Measurements from ENCODE around the gene IST1. TPM values are rescaled to one million over a fixed set of nuclear protein-coding genes. Genes with fewer than 3 reads are reported as not detected.

Gene IST1
- total and polyA plus RNA-seq, 10 donors, result 99.0 to 249 (median 213) TPM

GRCh38 chr16:71911121-71911520 is 15.8 kb downstream of the IST1 start:
- no peaks in the 10 kb centered on the region for H3K9me3 ChIP-seq
- no peak overlapping the region for H3K27ac ChIP-seq
- H3K36me3 ChIP-seq, result peaks cover 0 to 64% (median 7%) of the 10 kb centered on the region in 6 donors
- no peak for TF ChIP-seq CTCF (IDR thresholded peaks at IDR 0.05 in 8 of 11, conservative IDR thresholded peaks at IDR 0.05 in 3 of 11)
- no peak for TF ChIP-seq POLR2AphosphoS5 (IDR thresholded peaks at IDR 0.05)
- TF ChIP-seq POLR2A (IDR thresholded peaks at IDR 0.05), result no peak
- WGBS, 5 donors, result 86 to 92% (median 90%) methylated on average over 7 of the region's 7 CpGs
- peaks cover 23 to 100% (median 92%) of the 10 kb centered on the region in 6 donors for H3K4me1 ChIP-seq
- no peak for DNase-seq
- H3K4me3 ChIP-seq, result no peak overlapping the region
- H3K27me3 ChIP-seq (replicated peaks in 1 of 7), result no peaks in the 10 kb centered on the region
- intact Hi-C loops (cut with DNase I; ENCODE audit: low total_unique reads), result no loop called here

GRCh38 chr16:71912534-71913275 is 17.4 kb downstream of the IST1 start:
- H3K36me3 ChIP-seq, result peaks cover 0 to 71% (median 18%) of the 10 kb centered on the region in 6 donors
- H3K9me3 ChIP-seq, result no peaks in the 10 kb centered on the region
- WGBS, 5 donors, result 72 to 86% (median 76%) methylated on average over 6 of the region's 6 CpGs
- intact Hi-C loops (cut with DNase I; ENCODE audit: low total_unique reads), result no loop called here
- H3K27me3 ChIP-seq (replicated peaks in 1 of 7), result no peaks in the 10 kb centered on the region
- no peak for DNase-seq
- H3K27ac ChIP-seq, result peak overlapping the region in 3 of 8 donors; percentile 25 to 41 (median 25)
- no peak for TF ChIP-seq POLR2A (IDR thresholded peaks at IDR 0.05)
- TF ChIP-seq POLR2AphosphoS5 (IDR thresholded peaks at IDR 0.05), result no peak
- peaks cover 29 to 100% (median 87%) of the 10 kb centered on the region in 6 donors for H3K4me1 ChIP-seq
- H3K4me3 ChIP-seq, result no peak overlapping the region

GRCh38 chr16:71914802-71915201 is 19.5 kb downstream of the IST1 start:
- H3K4me1 ChIP-seq, result peaks cover 20 to 100% (median 84%) of the 10 kb centered on the region in 6 donors
- no peak for TF ChIP-seq POLR2A (IDR thresholded peaks at IDR 0.05)
- TF ChIP-seq POLR2AphosphoS5 (IDR thresholded peaks at IDR 0.05), result no peak
- no peak for TF ChIP-seq CTCF (IDR thresholded peaks at IDR 0.05 in 8 of 11, conservative IDR thresholded peaks at IDR 0.05 in 3 of 11)
- WGBS, 5 donors, result 68 to 87% (median 76%) methylated on average over 2 of the region's 2 CpGs
- no peak overlapping the region for H3K4me3 ChIP-seq
- peaks cover 0 to 73% (median 38%) of the 10 kb centered on the region in 6 donors for H3K36me3 ChIP-seq
- intact Hi-C loops (cut with DNase I; ENCODE audit: low total_unique reads), result no loop called here
- H3K9me3 ChIP-seq, result peaks cover 0 to 7% (median 3%) of the 10 kb centered on the region in 8 donors
- H3K27me3 ChIP-seq (replicated peaks in 1 of 7), result no peaks in the 10 kb centered on the region
- DNase-seq, result no peak
- peak overlapping the region in 2 of 8 donors; percentile 2 to 31 for H3K27ac ChIP-seq

- Histone ChIP-seq H3K9me3 (peaks cover 0 to 8% (median 3%) of the 10 kb centered on the region in 8 donors), H3K27me3 (replicated peaks in 1 of 7) (no peaks in the 10 kb centered on the region), H3K4me1 (peaks cover 20 to 95% (median 81%) of the 10 kb centered on the region in 6 donors), H3K27ac (peak overlapping the region in 2 of 8 donors; percentile 31 to 50), H3K4me3 (no peak overlapping the region), H3K36me3 (peaks cover 0 to 78% (median 43%) of the 10 kb centered on the region in 6 donors)
- TF ChIP-seq POLR2AphosphoS5 (IDR thresholded peaks at IDR 0.05) (no peak), POLR2A (IDR thresholded peaks at IDR 0.05) (no peak), CTCF (IDR thresholded peaks at IDR 0.05 in 8 of 11, conservative IDR thresholded peaks at IDR 0.05 in 3 of 11) (no peak)
- intact Hi-C loops (cut with DNase I; ENCODE audit: low total_unique reads), result no loop called here
- WGBS, 5 donors, result 88 to 99% (median 90%) methylated on average over 2 of the region's 2 CpGs
- DNase-seq, result no peak
These were observed 20.0 kb downstream of the IST1 start for GRCh38 chr16:71915350-71915749.
